ENCODE results near the gene HAND2.

The HAND2 gene

GRCh38 chr4:173521467-173522159, 8.4 kb downstream of the HAND2 start:
- DNase-seq: no peak

- no peak for DNase-seq
Measured at GRCh38 chr4:173520921-173521466, 9.0 kb downstream of the HAND2 start.

GRCh38 chr4:173519111-173520101, 10.6 kb downstream of the HAND2 start:
- DNase-seq: no peak

- DNase-seq: no peak
Measured at GRCh38 chr4:173518425-173519102, 11.5 kb downstream of the HAND2 start.

- DNase-seq: no peak
Measured at GRCh38 chr4:173517781-173518424, 12.1 kb downstream of the HAND2 start.

- DNase-seq: no peak
Measured at GRCh38 chr4:173516621-173517524, 13.2 kb downstream of the HAND2 start.

GRCh38 chr4:173515458-173515857, 14.6 kb downstream of the HAND2 start:
- no peak for DNase-seq

- DNase-seq: no peak
Measured at GRCh38 chr4:173514641-173515217, 15.3 kb downstream of the HAND2 start.

- DNase-seq: no peak
Measured at GRCh38 chr4:173513651-173514050, 16.4 kb downstream of the HAND2 start.

GRCh38 chr4:173511787-173512361, 18.2 kb downstream of the HAND2 start:
- no peak for DNase-seq

- no peak for DNase-seq
Measured at GRCh38 chr4:173509036-173510001, 20.7 kb downstream of the HAND2 start.

- no peak for DNase-seq
Measured at GRCh38 chr4:173508386-173509035, 21.5 kb downstream of the HAND2 start.

- no peak for DNase-seq
Measured at GRCh38 chr4:173507471-173508385, 22.3 kb downstream of the HAND2 start.

GRCh38 chr4:173506597-173507211, 23.3 kb downstream of the HAND2 start:
- no peak for DNase-seq

- DNase-seq: peak in 17 of 51 donors; percentile 4 to 53 (median 21)
Measured at GRCh38 chr4:173505924-173506518, 24.0 kb downstream of the HAND2 start.

GRCh38 chr4:173504181-173504503, 25.9 kb downstream of the HAND2 start:
- no peak for DNase-seq

Data from hypothalamus (tissue), 51 donors.